Chondrocyte (in vitro differentiated cells): Measurements from ENCODE around the gene IFT122. TPM values are rescaled to one million over a fixed set of nuclear protein-coding genes. Genes with fewer than 3 reads are reported as not detected.

ENCODE experiments used
- DNase-seq: peaks from one replicate; pipeline ENCODE4 v3.0.0; 2021; ENCODE audit warnings: mixed read lengths, low spot score
- H3K27ac Mint-ChIP-seq: one replicate; pipeline ENCODE4 v1.8.0; 2021; ENCODE audit warnings: mild to moderate bottlenecking, moderate library complexity, mixed read lengths; ENCODE audit not compliant: unreplicated experiment
- H3K27me3 Mint-ChIP-seq: 2 replicates; pipeline ENCODE4 v1.8.0; 2021; ENCODE audit warnings: low read depth, mixed read lengths
- H3K36me3 Mint-ChIP-seq: 2 replicates; pipeline ENCODE4 v1.8.0; 2021; ENCODE audit warnings: low read depth, mixed read lengths
- H3K4me1 Mint-ChIP-seq: 2 replicates; pipeline ENCODE4 v1.8.0; 2021; ENCODE audit warnings: low read depth, mild to moderate bottlenecking, mixed read lengths
- H3K4me3 Mint-ChIP-seq: one replicate; pipeline ENCODE4 v1.8.0; 2021; ENCODE audit warnings: mild to moderate bottlenecking, moderate library complexity, mixed read lengths; ENCODE audit not compliant: unreplicated experiment
- H3K9me3 Mint-ChIP-seq: 2 replicates; pipeline ENCODE4 v1.8.0; 2021; ENCODE audit warnings: low read depth, mixed read lengths
- total RNA-seq: library from RNA; stranded (reverse); gene quantifications from 3 replicates; pipeline ENCODE4 v1.2.1, GENCODE V29; 2021
- TF ChIP-seq, protein P1 (sequence below): fragments of 200-600 bp; sonication (generic); IDR thresholded peaks from 2 replicates; pipeline ENCODE4 v1.5.0; 2021; ENCODE audit warnings: antibody characterized with exemption, mild to moderate bottlenecking, moderate library complexity

The IFT122 gene
- total RNA-seq, 1 donor from 2014 or later = 16.2 TPM

DNA sequence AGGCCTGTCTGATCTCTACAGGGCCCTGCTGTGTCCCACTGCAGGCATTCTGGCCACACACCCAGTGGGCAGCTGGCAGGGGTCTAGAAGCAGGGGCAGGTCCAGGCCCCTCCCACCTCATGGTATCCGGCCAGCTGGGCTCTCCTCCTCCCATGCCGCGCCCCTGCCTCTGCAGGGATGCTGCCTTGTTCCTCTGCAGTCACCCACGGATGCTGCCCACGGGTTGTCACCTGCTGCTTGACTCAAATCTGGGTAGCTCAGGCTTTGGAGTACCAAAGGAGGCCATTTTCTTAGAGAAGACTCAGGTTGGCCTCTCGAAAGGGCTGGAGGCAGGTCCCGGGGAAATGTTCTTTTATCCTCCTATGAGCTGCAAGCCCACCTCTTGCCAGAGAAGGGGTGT, 36.6 kb upstream of the IFT122 start:
- Mint-ChIP-seq H3K4me1 (peaks cover 6% of the 10 kb centered on the region), H3K36me3 (no peaks in the 10 kb centered on the region), H3K4me3 (no peak overlapping the region), H3K9me3 (no peaks in the 10 kb centered on the region), H3K27me3 (no peaks in the 10 kb centered on the region), H3K27ac (no peak overlapping the region)
- TF ChIP-seq, protein P1, sequence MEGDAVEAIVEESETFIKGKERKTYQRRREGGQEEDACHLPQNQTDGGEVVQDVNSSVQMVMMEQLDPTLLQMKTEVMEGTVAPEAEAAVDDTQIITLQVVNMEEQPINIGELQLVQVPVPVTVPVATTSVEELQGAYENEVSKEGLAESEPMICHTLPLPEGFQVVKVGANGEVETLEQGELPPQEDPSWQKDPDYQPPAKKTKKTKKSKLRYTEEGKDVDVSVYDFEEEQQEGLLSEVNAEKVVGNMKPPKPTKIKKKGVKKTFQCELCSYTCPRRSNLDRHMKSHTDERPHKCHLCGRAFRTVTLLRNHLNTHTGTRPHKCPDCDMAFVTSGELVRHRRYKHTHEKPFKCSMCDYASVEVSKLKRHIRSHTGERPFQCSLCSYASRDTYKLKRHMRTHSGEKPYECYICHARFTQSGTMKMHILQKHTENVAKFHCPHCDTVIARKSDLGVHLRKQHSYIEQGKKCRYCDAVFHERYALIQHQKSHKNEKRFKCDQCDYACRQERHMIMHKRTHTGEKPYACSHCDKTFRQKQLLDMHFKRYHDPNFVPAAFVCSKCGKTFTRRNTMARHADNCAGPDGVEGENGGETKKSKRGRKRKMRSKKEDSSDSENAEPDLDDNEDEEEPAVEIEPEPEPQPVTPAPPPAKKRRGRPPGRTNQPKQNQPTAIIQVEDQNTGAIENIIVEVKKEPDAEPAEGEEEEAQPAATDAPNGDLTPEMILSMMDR = no peak
- DNase-seq = no peak

DNA sequence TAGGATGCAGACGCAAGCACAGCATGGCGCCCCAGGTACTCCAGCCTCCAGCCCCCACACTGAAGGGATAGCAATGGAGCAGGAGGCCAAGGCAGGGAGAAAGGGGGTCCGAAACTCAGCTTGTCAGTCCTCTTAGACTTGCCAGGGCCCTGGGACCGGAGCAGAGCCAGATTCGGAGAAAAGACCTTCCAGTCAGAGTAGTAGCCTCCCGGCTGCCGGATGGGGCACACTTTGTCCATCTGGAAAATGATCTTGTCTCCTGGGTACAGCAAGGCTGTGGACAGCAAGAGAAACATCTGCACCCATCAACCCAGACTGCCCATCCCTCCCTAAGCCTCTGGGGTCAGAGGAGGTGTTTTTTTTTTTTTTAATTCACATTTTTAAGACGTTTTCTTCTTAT, 35.9 kb upstream of the IFT122 start:
- no peaks in the 10 kb centered on the region for H3K27me3 Mint-ChIP-seq
- no peaks in the 10 kb centered on the region for H3K9me3 Mint-ChIP-seq
- no peaks in the 10 kb centered on the region for H3K36me3 Mint-ChIP-seq

DNA sequence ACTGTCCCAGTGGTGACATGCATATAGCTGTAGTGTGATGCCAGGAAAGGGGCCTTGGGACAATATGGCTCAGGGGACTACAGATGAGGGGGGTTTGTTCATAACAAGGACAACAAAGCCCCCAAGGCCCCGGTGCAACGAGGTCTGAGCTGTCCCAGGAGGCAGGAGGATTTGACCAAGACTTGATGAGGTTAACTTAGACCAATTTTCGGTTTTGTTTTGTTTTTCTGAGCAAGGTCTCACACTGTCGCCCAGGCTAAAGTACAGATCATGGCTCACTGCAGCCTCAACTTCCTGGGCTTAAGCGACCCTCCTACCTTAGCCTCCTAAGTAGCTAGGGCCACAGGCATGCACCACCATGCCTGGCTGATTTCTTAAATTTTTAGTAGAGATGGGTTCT, 35.4 kb upstream of the IFT122 start:
- Mint-ChIP-seq H3K4me1 (peaks cover 3% of the 10 kb centered on the region), H3K4me3 (no peak overlapping the region), H3K27me3 (no peaks in the 10 kb centered on the region), H3K36me3 (no peaks in the 10 kb centered on the region), H3K27ac (no peak overlapping the region), H3K9me3 (no peaks in the 10 kb centered on the region)
- TF ChIP-seq, protein P1 = no peak
- no peak for DNase-seq

More for the DNA sequence above, 35.9 kb upstream of the IFT122 start:
- Mint-ChIP-seq H3K4me3 (no peak overlapping the region), H3K4me1 (peaks cover 3% of the 10 kb centered on the region), H3K27ac (no peak overlapping the region)
- no peak for DNase-seq
- TF ChIP-seq, protein P1 = no peak

DNA sequence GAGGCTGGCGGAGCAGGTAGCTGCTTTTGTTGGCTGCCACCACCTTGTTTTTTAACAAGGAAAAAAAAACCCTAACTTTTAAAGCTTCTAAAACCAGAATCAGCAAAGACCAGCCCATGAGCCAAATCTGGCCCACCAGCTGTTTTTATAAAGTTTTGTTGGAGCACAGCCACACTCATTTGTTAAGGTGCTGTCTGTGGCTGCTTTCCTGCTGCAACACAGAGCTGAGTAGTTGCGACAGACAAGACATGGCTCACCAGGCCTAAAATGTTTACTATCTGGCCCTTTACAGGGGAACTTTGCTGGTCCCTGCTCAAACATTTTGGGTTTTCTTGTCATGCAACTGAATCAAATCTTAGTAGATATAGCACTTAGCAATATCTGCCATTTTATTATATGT, 30.5 kb upstream of the IFT122 start:
- Mint-ChIP-seq H3K27me3 (no peaks in the 10 kb centered on the region), H3K4me1 (peaks cover 17% of the 10 kb centered on the region), H3K4me3 (no peak overlapping the region), H3K36me3 (no peaks in the 10 kb centered on the region), H3K9me3 (no peaks in the 10 kb centered on the region), H3K27ac (no peak overlapping the region)
- TF ChIP-seq, protein P1 = no peak
- no peak for DNase-seq

DNA sequence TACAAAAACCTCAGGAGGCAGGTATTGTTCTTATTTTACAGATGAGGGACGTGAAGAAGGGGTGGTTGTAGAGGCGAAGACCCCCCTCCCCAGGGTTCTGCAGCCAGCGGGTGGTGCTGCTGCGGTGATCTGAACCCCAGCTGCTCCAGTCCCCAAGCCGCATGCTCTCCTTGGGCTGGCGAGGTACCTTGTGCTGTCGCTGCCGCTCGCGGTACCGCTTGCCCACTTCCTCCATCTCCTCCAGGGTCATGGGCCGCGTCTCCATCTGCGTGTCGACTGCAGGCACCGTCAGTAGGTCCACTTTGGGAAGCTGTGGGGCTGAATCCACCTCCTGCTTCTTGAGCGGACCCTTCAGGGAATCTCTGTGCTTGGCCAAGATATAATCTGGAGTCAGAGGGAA, 29.1 kb upstream of the IFT122 start:
- Mint-ChIP-seq H3K27ac (no peak overlapping the region), H3K4me1 (peaks cover 17% of the 10 kb centered on the region), H3K4me3 (no peak overlapping the region), H3K27me3 (no peaks in the 10 kb centered on the region), H3K9me3 (no peaks in the 10 kb centered on the region), H3K36me3 (no peaks in the 10 kb centered on the region)
- TF ChIP-seq, protein P1 = no peak
- DNase-seq = no peak
